Hematopoietic multipotent progenitor cell (in vitro differentiated cells): Measurements from ENCODE around the gene KCNMA1. TPM values are rescaled to one million over a fixed set of nuclear protein-coding genes. Genes with fewer than 3 reads are reported as not detected.

Experiments used
- DNase-seq, 3 donors: peaks; one replicate each; pipeline ENCODE4 v3.0.0-alpha.2; 2011 to 2015; ENCODE audit warnings: low read depth in 2 of 3, low spot score in 2 of 3
- total RNA-seq: library from RNA; depleted of rRNA; stranded (reverse); fragments of >200 nt; gene quantifications from one replicate; pipeline ENCODE4 v1.2.3, GENCODE V29; 2012

Gene KCNMA1
- total RNA-seq, 1 donor, result 0.27 TPM

DNA sequence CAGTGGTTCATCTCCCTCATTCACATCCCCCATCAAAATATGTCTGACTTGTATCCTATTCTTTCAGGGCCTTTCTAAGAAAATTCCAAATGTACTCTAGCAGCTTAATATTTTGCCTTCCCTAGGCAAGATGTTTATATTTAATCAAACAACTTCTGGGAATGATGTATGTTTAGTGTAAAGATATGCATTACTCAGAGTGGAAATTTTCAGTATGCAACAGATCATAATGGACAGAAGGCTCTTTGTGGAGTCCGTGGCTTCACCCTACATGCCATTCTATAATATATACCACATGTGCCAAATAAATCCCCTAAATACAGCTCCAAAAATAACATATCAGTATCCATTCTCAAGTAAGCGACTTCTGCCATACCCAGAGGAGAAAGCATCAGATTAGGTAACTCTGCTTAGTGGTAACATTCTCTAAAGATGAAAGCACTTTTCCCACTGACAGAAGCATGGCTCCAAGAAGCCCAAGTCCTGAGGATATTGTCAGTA, 316.6 kb downstream of the KCNMA1 start:
- DNase-seq, result no peak

DNA sequence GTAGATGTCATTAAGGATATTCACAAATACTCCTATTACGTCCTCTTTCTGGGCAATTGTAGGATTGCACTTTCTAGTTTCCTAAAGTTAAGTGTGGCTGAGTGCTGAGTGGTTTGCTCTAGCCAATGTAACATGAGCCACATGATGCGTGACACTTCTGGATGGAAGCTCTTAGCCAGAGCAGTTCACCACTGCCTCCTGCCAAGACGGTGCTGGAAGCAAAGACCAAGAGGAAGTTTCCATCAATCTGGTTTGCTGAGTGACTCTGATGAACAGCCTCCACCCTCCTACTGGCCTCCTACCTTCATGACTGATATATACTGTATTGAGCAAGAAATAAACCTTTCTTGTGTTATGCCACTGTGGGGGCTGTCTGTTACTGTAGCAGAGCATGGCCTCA, 318.1 kb downstream of the KCNMA1 start:
- no peak for DNase-seq

DNA sequence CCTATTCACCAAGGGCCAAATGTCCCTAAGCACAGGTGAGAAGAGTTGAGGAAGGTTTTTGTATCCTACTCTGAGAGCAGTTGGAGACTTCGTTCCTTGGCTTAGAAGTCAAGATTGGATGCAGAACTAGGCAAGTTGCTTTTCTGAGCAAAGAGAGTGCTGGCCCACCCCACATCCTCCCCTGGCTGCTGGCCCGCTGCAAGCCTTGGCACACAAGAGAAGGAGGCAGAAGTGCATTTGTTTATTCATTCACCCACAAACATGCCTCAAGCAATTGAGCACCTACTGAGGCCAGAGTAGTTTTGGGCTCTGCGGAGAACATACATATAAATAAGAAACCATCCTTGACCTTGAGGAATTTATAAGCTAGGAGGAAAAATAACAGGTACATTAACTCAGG, 318.9 kb downstream of the KCNMA1 start:
- no peak for DNase-seq

DNA sequence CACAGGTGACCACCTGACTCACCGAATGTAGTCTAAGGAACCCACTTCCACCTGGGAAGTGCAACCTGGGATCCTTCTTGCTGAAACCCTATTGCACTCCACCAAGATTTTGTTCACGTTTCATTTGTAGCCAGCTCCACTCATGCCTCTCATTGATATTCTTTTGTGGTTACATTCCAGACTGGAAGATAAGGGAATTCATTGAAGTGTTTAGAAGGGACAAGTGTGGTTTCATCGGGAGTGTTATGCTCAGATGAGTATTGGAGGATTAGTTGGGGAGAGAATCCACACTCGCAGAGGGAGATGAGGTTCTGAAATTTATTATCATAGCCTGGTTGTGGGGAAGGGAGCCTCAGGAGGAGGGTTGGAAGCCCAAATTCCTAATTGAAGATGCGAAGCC, 320.4 kb downstream of the KCNMA1 start:
- no peak for DNase-seq

DNA sequence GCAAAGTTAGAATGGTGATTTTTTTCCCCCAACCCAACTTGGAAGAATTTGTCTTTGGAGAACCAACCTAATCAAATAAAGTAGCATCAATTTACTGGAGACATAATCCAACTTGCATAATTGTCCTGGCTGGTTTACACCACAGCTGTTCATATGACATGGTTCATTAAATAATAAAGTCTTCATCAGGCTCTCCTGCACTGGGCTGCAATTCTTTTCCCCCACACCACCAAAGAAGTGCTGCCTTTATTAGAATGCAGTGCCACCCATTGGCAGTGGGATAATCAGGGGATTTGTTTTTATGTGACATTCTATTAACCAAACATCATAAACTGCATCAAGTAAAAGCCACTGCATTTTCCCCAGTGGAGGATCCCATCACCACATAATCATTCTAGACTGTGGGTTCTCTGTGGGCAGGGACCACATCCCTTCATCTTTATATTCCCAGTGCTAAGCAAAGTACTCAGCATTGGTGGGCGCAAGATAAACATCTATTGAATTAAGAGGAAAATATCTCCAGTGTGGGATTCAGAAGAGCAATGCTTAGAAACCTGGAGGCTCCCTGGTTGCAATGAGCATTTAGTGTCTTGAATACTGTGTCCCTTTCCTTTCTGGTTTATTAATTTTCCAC, 322.0 kb downstream of the KCNMA1 start:
- DNase-seq, result no peak

DNA sequence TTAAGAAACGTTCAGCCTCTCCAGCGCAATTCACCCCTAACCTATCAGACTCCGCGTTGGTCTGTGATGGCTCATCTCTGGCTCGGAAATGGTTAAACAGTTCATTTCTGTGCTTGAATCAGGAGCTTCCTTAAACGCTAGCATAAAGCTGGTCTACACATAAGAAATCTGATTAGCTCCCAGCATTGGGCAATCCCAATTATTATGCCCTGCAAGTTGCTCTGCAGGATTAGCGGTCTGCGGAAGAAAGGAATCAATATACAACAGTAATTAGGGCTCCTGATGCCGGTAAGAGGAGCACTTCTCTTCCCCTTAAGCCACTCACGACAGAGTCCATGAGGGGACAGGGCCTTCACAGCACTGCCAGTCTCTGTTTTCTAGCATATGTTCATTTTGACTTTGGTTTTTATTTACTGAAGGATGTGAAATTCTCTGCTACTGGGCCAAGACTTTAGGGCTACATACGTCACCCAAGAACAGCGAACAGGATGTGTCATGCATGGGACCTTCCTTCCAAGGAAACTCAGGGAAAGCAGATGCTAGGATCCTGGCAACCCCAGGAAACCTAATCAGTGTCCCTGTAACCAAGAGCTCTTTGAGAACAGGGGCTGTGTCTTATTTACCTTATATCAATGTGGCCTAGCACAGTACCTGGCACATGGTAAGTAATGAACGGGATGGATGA, 324.4 kb downstream of the KCNMA1 start:
- DNase-seq, result no peak

DNA sequence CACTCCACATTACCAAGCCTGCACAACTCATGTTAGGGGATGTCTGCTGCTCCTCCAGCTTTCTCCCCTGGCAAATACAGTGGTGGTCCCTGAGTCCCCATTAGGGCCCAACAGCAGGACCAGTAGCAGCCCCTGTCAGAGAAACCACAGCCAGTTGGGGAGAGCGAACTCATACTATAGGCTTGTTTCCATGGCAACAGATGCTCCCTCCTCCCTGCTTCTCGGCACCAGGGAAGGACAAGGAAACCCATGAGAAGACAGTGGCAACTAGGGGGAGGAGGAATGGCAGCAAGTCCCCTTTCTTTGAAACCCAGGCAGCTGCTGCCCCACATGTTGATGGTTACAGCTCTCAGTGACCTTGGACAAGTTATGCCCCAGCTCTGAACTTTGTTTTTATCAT, 326.4 kb downstream of the KCNMA1 start:
- no peak for DNase-seq

DNA sequence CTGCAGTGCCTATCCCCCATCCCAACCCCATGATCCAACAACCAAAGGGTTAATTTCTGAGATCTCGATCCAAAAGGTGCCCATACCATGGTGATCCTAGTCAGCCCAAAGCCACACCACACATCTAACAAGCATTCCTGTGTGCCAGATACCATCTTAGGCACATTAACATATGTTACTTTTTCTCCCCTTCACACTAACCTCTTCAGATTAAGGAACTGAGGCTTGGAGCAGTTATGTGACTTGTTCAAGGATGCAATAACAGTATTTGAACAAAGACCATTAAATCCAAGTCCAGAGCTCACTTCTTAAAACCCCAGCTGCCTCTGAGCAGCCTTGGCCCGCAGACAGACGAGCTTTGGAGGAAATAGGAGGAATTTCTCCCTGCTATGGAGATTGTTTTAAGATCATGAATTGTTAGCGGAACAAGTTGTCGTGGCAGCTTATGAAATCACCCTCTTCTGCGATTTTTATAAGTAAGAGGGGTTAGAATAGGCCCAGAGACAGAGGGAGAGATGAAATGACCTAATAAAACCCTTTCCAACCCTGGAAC, 327.2 kb downstream of the KCNMA1 start:
- no peak for DNase-seq

DNA sequence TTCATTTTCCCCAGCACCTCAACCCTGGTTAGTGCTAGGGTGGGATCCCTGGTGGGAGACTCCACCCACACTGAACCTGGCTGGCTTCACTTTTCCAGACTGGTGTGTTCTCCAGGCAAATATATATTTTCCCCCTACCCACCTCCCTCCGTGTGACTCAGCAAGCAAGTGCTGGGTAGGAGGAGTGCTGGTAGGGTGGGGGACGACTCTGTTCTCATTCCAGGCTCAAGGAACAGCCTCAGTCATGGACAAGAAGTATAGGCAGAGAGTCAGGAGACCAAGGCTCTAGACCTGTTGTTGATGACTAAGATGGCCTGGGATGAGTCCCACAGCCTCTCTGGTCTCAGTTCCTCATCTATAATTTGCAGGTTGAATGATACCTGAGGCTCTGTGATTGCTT, 328.1 kb downstream of the KCNMA1 start:
- DNase-seq, result no peak

DNA sequence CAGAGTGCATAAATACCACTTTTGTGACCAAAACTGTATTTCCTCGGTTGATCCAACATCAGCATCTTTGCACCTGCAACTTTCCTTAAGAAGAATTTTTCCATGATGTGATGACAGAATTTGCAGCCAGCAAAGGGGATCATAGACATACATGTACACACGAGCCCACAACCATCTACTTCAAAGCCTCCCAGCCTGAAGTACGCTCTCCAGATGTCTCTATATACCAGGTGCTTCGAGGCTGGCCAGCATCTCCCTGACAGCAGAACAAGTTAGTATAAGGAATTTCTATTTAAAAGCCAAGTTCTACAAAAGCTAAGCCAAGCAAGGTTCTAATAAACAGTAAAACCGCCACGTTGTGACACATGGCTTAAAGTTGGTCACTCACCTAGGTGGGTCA, 328.5 kb downstream of the KCNMA1 start:
- DNase-seq, result no peak

DNA sequence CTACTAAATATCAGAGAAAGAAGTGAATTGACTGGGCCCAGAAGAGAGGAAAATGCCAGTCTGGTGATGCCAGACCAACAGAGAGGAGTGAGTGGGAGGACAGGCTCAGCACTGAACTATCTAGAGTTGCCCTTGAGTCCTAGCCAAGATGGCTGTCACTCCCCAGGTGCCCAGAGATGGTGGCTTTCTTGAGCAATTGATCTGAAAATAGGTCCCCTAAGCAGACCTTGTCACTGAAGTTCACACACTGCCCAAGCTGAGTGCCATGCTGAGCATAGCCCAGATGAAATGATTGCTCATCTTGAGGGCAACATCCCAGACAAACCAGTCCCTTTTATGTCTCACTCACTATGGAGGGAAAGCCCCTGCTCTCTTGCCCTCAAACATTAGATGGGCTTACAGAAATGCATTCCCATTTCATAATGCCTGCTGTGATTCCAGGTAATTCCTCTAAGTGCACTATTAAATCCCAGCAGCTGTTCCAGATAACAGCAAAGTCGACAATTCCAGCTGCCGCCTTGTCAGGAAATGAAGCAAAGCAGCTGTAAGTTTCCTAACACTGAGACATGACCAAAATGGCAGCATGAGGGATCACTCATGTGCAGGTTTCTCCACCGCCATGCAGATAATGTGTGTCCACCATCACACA, 329.4 kb downstream of the KCNMA1 start:
- no peak for DNase-seq

DNA sequence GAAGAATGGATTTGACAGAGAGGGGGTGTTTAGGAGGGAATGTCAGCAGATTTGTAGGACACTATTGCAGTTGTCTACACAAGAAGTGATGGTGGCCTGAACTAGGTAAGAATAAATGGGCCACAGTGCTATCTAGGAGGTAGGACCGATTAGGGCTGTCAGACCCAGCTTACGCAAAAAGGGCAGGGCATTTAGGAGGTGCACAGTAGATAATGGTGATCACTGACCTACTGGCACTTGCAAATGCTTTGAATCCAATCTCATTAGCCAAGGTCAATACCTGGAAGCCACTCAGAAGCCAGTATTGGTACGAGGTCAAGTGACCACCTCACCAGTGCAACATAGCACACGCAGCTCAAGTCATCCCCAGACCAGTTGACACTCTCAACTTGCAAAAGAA, 330.9 kb downstream of the KCNMA1 start:
- DNase-seq, result no peak

DNA sequence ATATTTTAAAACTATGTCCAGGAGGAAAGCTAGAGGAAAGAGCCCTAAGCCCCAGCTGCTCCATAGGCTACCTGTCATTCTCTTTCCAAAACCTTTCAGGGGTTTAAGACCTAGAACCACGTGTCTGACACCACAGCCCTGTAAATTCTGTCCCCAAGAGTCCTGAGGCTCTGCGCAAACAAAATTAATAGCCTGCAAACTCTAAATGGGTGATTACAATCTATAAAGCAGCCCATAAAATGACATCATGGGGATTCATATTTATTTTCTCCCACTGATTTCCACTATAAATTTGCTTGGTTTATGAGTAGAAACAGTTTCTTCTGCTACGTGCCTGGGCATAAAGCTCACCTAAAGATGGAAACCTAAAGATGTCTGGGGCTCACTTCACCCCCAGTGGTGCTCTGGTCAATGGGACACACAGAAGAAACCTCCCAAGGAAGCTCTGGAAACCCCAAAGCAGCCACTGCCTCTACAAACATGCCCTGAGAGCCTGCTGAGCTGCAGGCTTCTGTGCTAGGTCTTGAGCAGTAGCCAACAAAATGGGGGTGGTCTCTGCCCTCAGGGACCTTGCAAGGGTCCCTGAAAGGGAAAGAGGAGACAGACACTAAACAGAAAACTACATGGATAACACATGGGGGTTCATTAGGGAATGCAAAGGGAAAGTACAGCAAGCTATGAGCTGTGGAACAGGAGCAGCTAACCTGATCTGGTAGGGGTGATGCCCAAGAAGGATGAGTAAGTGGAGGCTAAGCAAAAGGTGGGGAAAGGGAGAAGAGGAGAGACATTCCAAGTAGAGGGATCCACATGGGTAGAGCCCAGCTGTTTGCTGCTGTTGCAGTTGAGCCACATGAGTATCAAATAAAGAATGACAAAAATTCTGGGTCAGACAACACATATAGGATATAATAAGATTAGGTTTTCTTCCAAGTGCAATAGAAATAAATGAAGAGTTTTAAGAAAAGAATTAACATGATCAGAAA, 331.7 kb downstream of the KCNMA1 start:
- no peak for DNase-seq

DNA sequence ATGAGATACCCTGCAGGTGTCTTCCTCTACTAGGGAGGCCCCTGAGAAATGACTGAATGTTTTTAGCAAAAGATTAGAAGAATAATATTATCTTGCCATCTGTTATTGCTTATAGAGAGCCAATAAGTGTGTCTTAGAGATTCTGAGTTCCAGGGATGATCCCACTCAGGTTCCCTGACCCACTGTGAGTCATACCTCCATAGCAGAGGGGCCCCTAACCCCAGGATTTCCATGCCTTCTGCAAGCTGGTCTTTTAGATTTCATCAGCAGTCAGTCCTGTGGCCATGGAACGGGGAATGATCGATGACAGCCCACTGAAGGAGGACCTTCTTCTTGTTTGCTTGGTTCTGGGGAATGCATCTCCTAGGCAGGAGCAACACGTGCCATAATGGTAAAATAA, 333.4 kb downstream of the KCNMA1 start:
- DNase-seq, result no peak

DNA sequence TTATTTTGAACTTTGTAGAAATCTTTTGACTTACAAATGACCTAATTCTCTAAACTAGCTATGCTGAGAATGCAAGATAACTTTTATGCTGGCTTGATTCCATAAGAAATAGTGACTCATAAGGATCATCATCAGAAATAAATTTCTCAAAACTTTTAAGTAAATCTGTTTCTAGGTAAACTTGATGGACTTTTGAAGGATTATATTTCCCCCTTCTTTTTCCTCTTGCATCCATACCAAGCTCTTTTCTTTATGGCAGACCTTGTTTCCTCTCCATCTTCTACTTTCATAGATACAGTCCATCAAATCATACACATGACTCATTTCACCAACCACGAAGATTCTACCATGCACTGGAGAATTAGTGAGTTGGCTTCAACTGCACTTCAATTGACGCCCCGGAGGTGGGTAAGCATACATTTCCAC, 336.3 kb downstream of the KCNMA1 start:
- DNase-seq, result no peak

DNA sequence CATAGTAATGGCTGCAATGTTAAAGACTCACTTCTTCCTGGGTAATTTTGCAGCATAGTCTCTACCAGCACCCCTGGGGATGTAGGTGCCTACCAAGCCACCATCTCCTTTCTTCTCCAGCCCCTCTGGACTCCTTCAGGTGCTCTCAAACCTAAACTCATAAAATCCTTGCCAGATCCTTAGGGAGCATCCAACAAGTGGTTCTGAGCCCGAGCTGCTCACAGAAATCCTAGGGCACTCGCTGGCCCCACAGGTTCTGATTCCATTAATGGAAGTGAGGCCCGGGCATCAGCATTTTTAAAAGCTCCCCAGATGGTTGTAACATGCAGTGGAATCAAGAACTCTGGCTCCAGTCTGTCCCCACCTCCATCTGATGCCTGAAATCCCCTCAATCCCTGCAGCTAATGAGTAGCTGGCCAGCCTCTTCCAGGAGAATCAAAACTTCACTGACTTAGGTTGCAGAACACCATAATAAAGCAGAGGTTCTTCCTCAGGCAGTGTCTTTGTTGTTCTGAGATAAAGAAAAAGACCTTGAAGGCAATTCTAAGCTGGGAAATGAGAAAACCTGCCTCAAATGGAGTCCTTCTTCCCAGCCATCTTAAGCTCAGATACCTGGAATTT, 336.8 kb downstream of the KCNMA1 start:
- no peak for DNase-seq

DNA sequence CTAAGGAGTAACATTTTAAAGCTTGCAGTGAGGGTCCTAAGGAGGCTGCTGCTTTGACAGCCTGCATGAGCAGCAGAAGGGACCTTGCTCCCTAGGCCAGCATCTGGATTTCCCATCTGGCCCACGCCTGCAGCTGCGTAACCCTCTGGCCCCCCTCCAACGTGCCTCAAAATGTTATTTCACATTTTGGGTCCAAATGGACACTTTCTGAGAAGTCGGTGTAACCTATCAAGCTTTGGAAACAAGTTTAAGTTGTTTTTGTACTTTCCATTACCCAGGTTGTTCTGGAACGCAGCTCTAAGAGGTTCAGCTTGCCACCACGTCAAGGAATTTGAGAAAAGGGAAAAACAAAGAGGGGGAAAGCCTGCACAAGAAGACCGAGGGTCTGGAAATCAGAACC, 338.3 kb downstream of the KCNMA1 start:
- DNase-seq, result no peak

DNA sequence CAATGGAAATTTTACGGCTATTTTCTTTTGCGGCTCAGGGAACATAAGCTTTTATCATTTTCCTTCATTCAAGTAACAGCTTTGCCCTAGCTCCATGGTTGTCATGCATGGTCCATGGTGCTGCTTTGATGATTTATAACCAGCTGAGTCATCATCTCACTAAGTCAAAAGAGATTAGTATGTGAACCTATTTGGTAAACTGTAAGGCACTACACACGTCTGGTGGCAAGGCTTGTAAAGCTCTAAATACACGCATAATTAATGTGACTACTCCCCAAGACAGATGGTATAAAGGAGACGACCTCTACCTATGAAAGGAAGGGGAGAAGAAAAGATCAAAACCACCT, 340.2 kb downstream of the KCNMA1 start:
- peak in 2 of 3 donors; percentile 8 to 41 for DNase-seq

DNA sequence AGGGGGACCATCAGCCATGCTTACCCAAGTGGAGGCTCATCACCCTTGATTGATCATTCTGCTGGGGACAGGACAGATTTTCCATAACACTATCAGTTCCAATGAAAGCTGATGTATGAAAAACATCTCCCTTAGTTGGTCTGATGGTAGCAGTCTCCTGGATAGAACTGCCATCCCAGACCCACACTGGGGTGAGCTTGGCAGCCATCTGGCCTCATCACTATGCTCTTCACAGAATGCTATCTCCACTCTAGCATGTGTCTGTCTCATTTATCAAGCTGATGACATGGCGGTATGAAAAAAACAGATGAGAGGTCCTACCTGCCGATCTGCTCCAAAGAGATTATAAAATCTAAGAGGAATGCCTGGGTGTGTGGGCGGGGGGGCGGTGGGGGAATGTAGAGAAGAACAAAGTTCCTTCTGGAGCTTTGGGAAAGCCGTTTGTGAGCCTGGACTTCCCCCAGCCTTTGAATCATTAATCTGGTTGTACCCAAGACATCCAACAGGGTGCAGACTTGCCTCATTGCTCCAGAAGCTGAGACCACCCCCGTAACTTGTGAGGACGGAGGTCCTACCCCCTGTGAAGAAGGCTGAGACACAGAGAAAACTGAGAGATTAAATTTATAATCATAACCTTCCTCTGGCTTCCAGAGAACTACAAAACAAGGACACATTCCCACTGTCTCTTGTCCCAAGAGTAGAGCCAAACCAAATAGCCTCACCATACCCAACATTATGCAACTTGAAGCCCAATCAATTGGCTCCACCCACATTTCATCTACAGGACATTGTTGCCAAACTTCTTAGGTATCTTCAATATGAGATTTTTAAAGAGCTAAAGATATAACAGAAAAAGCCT, 340.8 kb downstream of the KCNMA1 start:
- no peak for DNase-seq
